ENCODE results near the gene NRXN3. TPM values are rescaled to one million over a fixed set of nuclear protein-coding genes. Genes with fewer than 3 reads are reported as not detected.

The NRXN3 gene
- total RNA-seq, 1 donor from 2014 or later, result 11.4 TPM

GRCh38 chr14:79614448-79614847 lies 1444.3 kb downstream of the NRXN3 start:
- no peak overlapping the region for H3K4me3 Mint-ChIP-seq
- H3K36me3 Mint-ChIP-seq, result no peaks in the 10 kb centered on the region
- peaks cover 16% of the 10 kb centered on the region for H3K9me3 Mint-ChIP-seq
- no peaks in the 10 kb centered on the region for H3K4me1 Mint-ChIP-seq
- TF ChIP-seq CTCF (IDR thresholded peaks at IDR 0.05; ENCODE audit: unreplicated experiment), result no peak
- DNase-seq (ENCODE audit: low spot score in 2 of 2, unreplicated experiment in 2 of 2), result no peak
- no peaks in the 10 kb centered on the region for H3K27me3 Mint-ChIP-seq (ENCODE audit: low read depth)
- no peak overlapping the region for H3K27ac Mint-ChIP-seq

- no peaks in the 10 kb centered on the region for H3K27me3 Mint-ChIP-seq (ENCODE audit: low read depth)
- TF ChIP-seq CTCF (IDR thresholded peaks at IDR 0.05; ENCODE audit: unreplicated experiment), result no peak
- H3K27ac Mint-ChIP-seq, result no peak overlapping the region
- H3K9me3 Mint-ChIP-seq, result peaks cover 2% of the 10 kb centered on the region
- H3K4me1 Mint-ChIP-seq, result no peaks in the 10 kb centered on the region
- DNase-seq (ENCODE audit: low spot score in 2 of 2, unreplicated experiment in 2 of 2), result no peak
- no peak overlapping the region for H3K4me3 Mint-ChIP-seq
- peaks cover 2% of the 10 kb centered on the region for H3K36me3 Mint-ChIP-seq
Measured at GRCh38 chr14:79627058-79627457, 1456.9 kb downstream of the NRXN3 start.

GRCh38 chr14:79629411-79630287 lies 1459.5 kb downstream of the NRXN3 start:
- H3K4me1 Mint-ChIP-seq, result no peaks in the 10 kb centered on the region
- H3K36me3 Mint-ChIP-seq, result peaks cover 3% of the 10 kb centered on the region
- no peak overlapping the region for H3K4me3 Mint-ChIP-seq
- TF ChIP-seq CTCF (IDR thresholded peaks at IDR 0.05; ENCODE audit: unreplicated experiment), result no peak
- H3K9me3 Mint-ChIP-seq, result peaks cover 4% of the 10 kb centered on the region
- no peaks in the 10 kb centered on the region for H3K27me3 Mint-ChIP-seq (ENCODE audit: low read depth)
- H3K27ac Mint-ChIP-seq, result no peak overlapping the region
- DNase-seq (ENCODE audit: low spot score in 2 of 2, unreplicated experiment in 2 of 2), result no peak

- H3K36me3 Mint-ChIP-seq, result peaks cover 3% of the 10 kb centered on the region
- peaks cover 5% of the 10 kb centered on the region for H3K9me3 Mint-ChIP-seq
- no peak overlapping the region for H3K4me3 Mint-ChIP-seq
- H3K27me3 Mint-ChIP-seq (ENCODE audit: low read depth), result no peaks in the 10 kb centered on the region
- H3K4me1 Mint-ChIP-seq, result no peaks in the 10 kb centered on the region
- no peak for TF ChIP-seq CTCF (IDR thresholded peaks at IDR 0.05; ENCODE audit: unreplicated experiment)
- H3K27ac Mint-ChIP-seq, result no peak overlapping the region
- no peak for DNase-seq (ENCODE audit: low spot score in 2 of 2, unreplicated experiment in 2 of 2)
Measured at GRCh38 chr14:79630288-79630960, 1460.3 kb downstream of the NRXN3 start.

- H3K4me3 Mint-ChIP-seq, result no peak overlapping the region
- no peaks in the 10 kb centered on the region for H3K4me1 Mint-ChIP-seq
- no peaks in the 10 kb centered on the region for H3K27me3 Mint-ChIP-seq (ENCODE audit: low read depth)
- no peak for TF ChIP-seq CTCF (IDR thresholded peaks at IDR 0.05; ENCODE audit: unreplicated experiment)
- H3K27ac Mint-ChIP-seq, result no peak overlapping the region
- H3K36me3 Mint-ChIP-seq, result peaks cover 3% of the 10 kb centered on the region
- DNase-seq (ENCODE audit: low spot score in 2 of 2, unreplicated experiment in 2 of 2), result no peak
- H3K9me3 Mint-ChIP-seq, result peaks cover 8% of the 10 kb centered on the region
Measured at GRCh38 chr14:79631276-79631675, 1461.1 kb downstream of the NRXN3 start.

Data from mesothelial cell of epicardium (in vitro differentiated cells).